ENCODE data around the gene PSMD5.

PSMD5 gene

GRCh38 chr9:120820095-120820494 is 22.6 kb downstream of the PSMD5 start:
- TF ChIP-seq POU6F1 (CRISPR knock-in tag; IDR thresholded peaks at IDR 0.05; ENCODE audit: borderline replicate concordance, low read depth) (no peak), TCF4 (CRISPR knock-in tag; IDR thresholded peaks at IDR 0.05; ENCODE audit: borderline replicate concordance) (no peak), BACH2 (CRISPR knock-in tag; IDR thresholded peaks at IDR 0.05; ENCODE audit: borderline replicate concordance) (no peak), ZNF8 (CRISPR knock-in tag; IDR thresholded peaks at IDR 0.05) (no peak), OSR1 (CRISPR knock-in tag; IDR thresholded peaks at IDR 0.05) (no peak)
- no peak for ATAC-seq

GRCh38 chr9:120818595-120818994 is 24.1 kb downstream of the PSMD5 start:
- TF ChIP-seq TSHZ2 (CRISPR knock-in tag; IDR thresholded peaks at IDR 0.05) (no peak), SNAI2 (CRISPR knock-in tag; IDR thresholded peaks at IDR 0.05) (no peak), CSRNP3 (CRISPR knock-in tag; IDR thresholded peaks at IDR 0.05) (no peak), ISL1 (CRISPR knock-in tag; IDR thresholded peaks at IDR 0.05) (no peak), ZFP30 (CRISPR knock-in tag; IDR thresholded peaks at IDR 0.05) (no peak), ZNF8 (CRISPR knock-in tag; IDR thresholded peaks at IDR 0.05) (no peak), POU6F1 (CRISPR knock-in tag; IDR thresholded peaks at IDR 0.05; ENCODE audit: borderline replicate concordance, low read depth) (no peak), GLIS3 (CRISPR knock-in tag; IDR thresholded peaks at IDR 0.05) (no peak), RARB (CRISPR knock-in tag; IDR thresholded peaks at IDR 0.05) (no peak), CREB5 (CRISPR knock-in tag; IDR thresholded peaks at IDR 0.05; ENCODE audit: low read depth) (no peak), TOX (CRISPR knock-in tag; IDR thresholded peaks at IDR 0.05; ENCODE audit: borderline replicate concordance) (no peak), BACH2 (CRISPR knock-in tag; IDR thresholded peaks at IDR 0.05; ENCODE audit: borderline replicate concordance) (no peak), ZNF565 (CRISPR knock-in tag; conservative IDR thresholded peaks at IDR 0.05; ENCODE audit: low read depth) (no peak), ESRRG (CRISPR knock-in tag; IDR thresholded peaks at IDR 0.05) (no peak)
- no peak for ATAC-seq

- no peak for ATAC-seq
- TF ChIP-seq PATZ1 (CRISPR knock-in tag; IDR thresholded peaks at IDR 0.05; ENCODE audit: borderline replicate concordance) (no peak), ESRRG (CRISPR knock-in tag; IDR thresholded peaks at IDR 0.05) (no peak), CREB5 (CRISPR knock-in tag; IDR thresholded peaks at IDR 0.05; ENCODE audit: low read depth) (no peak), ZFP30 (CRISPR knock-in tag; IDR thresholded peaks at IDR 0.05) (no peak), TSHZ2 (CRISPR knock-in tag; IDR thresholded peaks at IDR 0.05) (no peak), GLIS3 (CRISPR knock-in tag; IDR thresholded peaks at IDR 0.05) (no peak), ISL1 (CRISPR knock-in tag; IDR thresholded peaks at IDR 0.05) (no peak), SNAI2 (CRISPR knock-in tag; IDR thresholded peaks at IDR 0.05) (no peak), ARNTL (CRISPR knock-in tag; IDR thresholded peaks at IDR 0.05; ENCODE audit: borderline replicate concordance, low read depth) (no peak), ZNF8 (CRISPR knock-in tag; IDR thresholded peaks at IDR 0.05) (no peak), POU6F1 (CRISPR knock-in tag; IDR thresholded peaks at IDR 0.05; ENCODE audit: borderline replicate concordance, low read depth) (no peak), TOX (CRISPR knock-in tag; IDR thresholded peaks at IDR 0.05; ENCODE audit: borderline replicate concordance) (no peak)
These were observed 27.6 kb downstream of the PSMD5 start for GRCh38 chr9:120815075-120815474.

Data from SK-N-SH treated with all-trans-retinoic acid at 6 μM for 48 hours (cell line).